ENCODE results near the gene FAAH.
"Not testable (repeated sequence)": the region's sequence is repeated elsewhere in the genome, so short reads cannot be mapped to it uniquely, and the experiment has no call there.

The FAAH gene
- 6.3 to 9.1 reads per million in 2 experiments for total RNA-seq

DNA sequence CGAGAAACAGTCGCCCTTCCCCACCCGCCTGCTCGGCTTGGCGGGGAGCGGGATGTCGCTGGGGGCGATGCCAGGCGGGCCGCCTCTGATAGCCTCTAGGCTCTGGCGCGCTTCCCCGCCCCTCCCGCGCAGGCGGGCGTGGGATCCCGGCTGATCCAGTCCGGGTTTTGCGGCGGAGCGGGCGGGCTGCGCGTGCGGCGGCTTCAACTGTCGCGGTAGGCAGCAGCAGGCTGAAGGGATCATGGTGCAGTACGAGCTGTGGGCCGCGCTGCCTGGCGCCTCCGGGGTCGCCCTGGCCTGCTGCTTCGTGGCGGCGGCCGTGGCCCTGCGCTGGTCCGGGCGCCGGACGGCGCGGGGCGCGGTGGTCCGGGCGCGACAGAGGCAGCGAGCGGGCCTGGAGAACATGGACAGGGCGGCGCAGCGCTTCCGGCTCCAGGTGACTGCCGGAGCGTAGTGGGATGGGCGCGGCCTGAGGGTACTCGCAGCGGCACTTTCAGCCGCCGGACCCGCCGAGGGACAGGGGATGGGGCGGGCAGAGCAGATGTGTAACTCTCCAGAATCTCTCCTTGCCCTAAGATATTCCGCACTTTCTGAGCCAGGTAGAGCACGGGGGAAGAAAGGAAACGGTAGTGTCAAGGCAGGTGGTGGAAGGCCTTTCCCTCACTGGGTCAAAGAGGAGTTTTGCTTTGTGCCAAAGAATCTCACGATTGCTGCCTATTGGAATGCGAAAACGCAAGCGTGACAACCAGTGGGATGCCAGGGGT is at the start of gene FAAH:
Gene FAAH, plus strand, starts transcription at position 210 of the 764 bp plus-strand sequence. Its CDS starts 32 bp downstream, at position 242.
- DNase-seq (ENCODE audit: low read depth), result no peak

- DNase-seq (ENCODE audit: low read depth), result no peak
Measured at GRCh38 chr1:46344481-46344880, 49.6 kb upstream of the FAAH start.

DNA sequence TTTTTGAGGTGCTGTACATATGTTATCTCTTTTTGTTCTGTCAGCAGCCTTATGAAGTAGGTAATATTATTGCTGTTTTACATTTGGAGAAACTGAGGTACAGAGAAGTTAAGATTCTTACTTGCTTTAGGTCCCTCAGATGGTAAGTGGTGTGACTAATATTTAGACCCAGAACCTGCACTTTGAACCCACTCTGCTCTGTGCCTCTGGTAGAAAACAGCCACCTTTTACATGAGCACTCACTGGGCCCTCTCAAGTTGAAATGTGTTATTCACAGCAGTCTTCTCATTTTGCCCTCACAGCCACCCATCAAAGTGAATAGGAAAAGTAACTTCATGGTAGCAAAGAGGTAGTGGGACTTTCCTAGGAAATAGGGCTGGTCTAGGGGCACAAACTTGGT is 48.8 kb upstream of the FAAH start:
- DNase-seq (ENCODE audit: low read depth), result no peak

DNA sequence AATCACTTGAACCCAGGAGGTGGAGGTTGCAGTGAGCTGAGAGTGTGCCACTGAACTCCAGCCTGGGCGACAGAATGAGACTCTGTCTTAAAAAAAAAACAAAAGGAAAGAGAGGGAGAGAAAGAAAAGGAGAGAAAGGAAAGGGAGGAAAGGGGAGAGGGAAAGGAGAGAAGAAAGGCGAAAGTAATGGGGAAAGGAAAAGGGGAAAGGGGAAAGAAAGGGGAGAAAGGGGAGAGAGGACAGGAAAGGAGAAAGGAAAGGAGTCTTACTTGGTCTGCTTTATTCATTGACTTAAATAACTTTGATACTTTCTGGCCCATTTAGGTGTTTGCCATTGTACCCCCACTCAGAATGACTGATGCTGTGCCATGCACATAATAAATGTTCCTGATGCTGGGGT is 41.8 kb upstream of the FAAH start:
- DNase-seq (ENCODE audit: low read depth), result no peak

DNA sequence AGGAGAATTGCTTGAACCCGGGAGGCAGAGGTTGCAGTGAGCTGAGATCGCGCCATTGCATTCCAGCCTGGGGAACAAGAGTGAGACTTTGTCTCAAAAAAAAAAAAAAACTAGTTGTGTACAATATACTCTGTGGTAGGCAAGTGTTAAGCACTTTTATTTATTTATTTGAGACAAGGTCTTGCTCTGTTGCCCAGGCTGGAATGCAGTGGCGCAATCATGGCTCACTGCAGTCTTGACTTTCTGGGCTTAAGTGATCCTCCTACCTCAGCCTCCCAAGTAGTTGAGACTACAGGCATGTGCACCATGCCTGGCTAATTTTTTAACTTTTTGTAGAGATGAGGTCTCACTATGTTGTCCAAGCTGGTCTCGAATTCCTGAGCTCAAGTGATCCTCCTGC is 38.2 kb upstream of the FAAH start:
- not testable (repeated sequence) for DNase-seq (ENCODE audit: low read depth)

DNA sequence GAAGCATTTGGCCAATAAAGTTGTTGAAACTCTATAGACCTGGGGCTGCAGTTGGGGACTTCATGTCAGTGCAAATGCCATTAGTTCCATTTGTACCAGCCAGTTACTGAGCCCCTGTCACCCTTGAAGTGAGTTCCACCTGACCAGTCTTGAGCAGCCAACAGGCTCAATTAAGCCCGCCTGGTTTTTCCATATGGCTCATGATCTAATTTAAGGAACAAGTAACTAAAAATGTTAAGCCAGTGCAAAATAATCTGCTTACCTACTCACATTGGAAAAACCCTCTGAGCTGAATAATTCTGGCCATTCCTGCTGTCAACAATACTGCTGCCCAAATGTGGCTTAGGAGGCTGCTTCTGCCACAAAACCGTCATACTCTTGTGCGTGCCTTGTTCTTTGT is 32.0 kb upstream of the FAAH start:
- DNase-seq (ENCODE audit: low read depth), result no peak

DNA sequence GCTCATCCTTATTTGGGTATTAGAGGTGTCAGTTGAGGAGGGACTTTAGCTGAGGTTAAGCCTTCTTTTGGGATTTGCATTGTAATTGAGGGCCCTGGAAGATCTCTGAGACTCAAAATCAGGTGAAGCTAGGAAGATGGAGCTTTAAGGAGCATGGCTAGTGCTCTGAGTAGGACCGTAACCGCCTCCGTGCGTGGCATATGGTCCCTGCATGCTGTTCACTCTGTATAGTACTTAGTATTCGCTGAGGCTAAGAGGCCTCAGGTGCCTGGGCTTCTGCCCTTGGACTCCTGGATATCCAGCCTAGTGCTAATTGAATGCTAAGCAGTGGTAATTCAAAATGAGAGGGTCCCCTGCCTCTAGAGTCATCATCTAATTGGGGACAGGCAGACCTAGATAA is 31.0 kb upstream of the FAAH start:
- DNase-seq (ENCODE audit: low read depth), result no peak

DNA sequence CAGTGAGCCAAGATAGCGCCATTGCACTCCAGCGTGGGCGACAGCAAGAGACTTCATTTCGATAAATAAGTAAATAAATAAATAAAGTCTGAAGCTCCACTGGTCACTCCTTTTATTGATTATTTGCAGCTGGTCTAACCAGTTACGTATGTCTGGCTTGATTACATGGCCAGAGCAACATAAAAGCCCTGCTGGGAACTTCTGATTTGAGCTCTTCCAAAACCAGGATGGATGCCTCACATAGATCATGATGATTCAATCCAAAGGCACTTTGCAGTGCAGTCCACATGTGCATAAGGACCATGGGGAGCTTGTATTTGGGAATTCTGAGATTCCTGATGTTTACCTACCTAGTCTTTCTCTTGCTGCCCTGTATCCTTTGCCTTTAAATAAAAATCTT is 29.5 kb upstream of the FAAH start:
- DNase-seq (ENCODE audit: low read depth), result no peak

GRCh38 chr1:46365796-46366195 is 28.3 kb upstream of the FAAH start:
- not testable (repeated sequence) for DNase-seq (ENCODE audit: low read depth)

- no peak for DNase-seq (ENCODE audit: low read depth)
Measured at GRCh38 chr1:46367072-46367471, 27.0 kb upstream of the FAAH start.

GRCh38 chr1:46367701-46368100 is 26.4 kb upstream of the FAAH start:
- DNase-seq (ENCODE audit: low read depth), result not testable (repeated sequence)

GRCh38 chr1:46368791-46369190 is 25.3 kb upstream of the FAAH start:
- DNase-seq (ENCODE audit: low read depth), result no peak

GRCh38 chr1:46369542-46370213 is 24.4 kb upstream of the FAAH start:
- no peak for DNase-seq (ENCODE audit: low read depth)

- DNase-seq (ENCODE audit: low read depth), result no peak
Measured at GRCh38 chr1:46370214-46370633, 23.9 kb upstream of the FAAH start.

GRCh38 chr1:46372431-46372830 is 21.7 kb upstream of the FAAH start:
- no peak for DNase-seq (ENCODE audit: low read depth)

DNA sequence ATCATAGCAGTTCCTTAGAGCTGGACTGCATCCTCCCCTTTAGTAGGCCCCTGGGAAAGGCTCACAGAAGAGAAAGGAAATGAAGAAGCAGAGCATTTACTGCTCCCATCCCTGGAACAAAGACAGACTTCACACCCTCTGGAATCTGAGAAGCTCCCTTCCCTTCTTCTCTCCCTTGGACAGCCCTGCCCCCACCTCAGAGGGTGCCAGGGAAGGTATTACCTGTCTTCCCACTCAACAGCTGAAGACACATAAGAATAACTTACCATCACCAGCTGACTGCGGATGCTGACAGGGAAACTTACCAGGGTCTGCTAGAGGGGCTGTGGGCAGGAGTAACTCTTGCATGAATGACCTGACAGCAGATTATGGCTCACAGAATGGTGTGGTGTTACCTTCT is 14.1 kb upstream of the FAAH start:
- DNase-seq (ENCODE audit: low read depth), result no peak

DNA sequence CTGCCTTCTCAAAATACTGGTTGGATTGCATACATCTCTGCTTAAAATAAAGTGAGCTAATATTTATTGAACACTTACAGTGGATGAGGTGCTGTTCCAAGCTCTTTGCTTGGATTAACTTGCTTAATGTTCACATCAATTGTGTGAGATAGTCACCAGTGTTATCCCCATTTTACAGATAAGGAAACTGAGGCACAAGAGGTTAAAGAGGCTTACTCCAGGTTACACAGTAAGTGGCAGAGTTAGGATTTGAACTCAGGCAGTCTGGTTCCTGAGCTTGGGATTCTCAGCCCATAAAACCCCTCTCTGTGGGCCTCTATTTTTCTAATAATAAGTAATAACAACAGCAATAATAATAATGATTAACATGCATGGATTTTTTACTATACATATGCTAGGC is 13.6 kb upstream of the FAAH start:
- DNase-seq (ENCODE audit: low read depth), result no peak

- no peak for DNase-seq (ENCODE audit: low read depth)
Measured at GRCh38 chr1:46393510-46393909, 607 bp upstream of the FAAH start.

DNA sequence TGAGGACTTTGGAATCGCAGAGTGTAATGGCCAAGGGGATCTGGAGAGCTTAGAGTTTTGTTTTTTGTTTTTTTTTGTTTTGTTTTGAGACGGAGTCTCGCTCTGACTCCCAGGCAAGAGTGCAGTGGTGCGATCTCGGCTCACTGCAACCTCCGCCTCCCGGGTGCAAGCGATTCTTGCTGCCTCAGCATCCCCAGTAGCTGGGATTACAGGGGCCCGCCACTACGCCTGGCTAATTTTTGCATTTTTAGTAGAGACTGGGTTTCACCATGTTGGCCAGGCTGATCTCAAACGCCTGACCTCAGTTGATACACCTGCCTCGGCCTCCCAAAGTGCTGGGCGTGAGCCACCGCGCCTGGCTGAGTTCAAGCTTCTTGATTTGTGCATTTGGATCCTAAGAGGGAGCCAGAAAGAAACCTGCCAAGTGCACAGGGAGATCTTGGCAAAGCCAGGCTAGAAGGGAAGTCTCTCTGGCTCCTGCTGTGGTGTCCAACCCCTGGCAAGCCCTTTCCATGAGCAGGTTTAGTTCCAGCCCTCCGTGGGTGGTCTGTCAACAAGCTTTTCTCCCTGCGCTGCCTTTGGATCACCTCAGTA is 852 bp downstream of the FAAH start:
- no peak for DNase-seq (ENCODE audit: low read depth)

- no peak for DNase-seq (ENCODE audit: low read depth)
Measured at GRCh38 chr1:46396441-46397398, 2.6 kb downstream of the FAAH start.

DNA sequence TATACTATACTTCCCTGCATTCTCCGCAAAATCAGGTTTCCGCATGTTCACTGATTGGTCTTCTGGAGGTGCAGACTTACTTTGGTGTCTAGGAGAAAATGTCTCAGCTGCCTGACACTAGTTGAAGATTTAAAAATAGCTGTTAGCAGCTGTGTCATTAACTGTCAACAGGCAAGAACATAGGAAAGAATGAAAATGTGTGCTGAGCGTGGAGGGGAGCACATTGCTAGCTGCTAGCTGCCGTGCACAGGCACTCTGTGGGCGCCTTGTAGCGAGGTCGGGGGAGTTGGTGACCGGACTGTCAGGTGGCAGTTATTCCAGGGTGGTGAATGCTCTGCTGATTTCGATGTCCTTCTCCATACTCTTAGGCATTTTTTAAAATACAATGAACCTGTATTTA is 5.2 kb downstream of the FAAH start:
- DNase-seq (ENCODE audit: low read depth), result no peak

DNA sequence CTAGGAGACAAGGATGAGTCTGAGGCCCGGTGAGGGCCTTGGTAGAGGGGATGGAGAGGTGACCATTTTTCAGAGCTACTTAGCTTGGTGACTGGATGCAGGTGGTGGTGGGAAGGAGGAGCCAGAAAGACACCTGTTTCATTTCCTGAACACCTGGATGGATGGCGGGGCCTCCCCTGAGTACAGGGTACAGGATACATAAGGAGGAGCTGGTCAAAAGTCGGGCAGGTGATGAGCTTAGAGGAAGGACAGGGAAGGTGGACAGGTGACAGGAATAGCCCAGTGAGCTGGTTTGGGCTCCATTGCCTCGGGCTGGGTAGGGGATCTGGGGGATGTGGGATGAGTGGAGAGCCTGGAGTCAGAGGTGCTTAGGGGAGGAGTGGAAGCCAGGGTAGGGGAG is 6.3 kb downstream of the FAAH start:
- no peak for DNase-seq (ENCODE audit: low read depth)
